NCI-H146 treated with DMSO at 0.1 percent for 48 hours (cell line): Measurements from ENCODE around the gene ARFGEF2.
"Not testable (repeated sequence)": the region's sequence is repeated elsewhere in the genome, so short reads cannot be mapped to it uniquely, and the experiment has no call there.

ENCODE experiments used
- DNase-seq: peaks from one replicate; lab custom pipeline; 2025; ENCODE audit not compliant: unreplicated experiment; lab: John Stamatoyannopoulos, UW

Gene ARFGEF2

GRCh38 chr20:48921168-48921882 lies at the start of gene ARFGEF2:
Gene ARFGEF2 (plus strand): TSS chr20:48921711. CDS start chr20:48921890, 179 bp downstream.
- peak; percentile 96 for DNase-seq

GRCh38 chr20:48875233-48875913 lies 46.1 kb upstream of the ARFGEF2 start:
- DNase-seq: no peak

- DNase-seq: no peak
Measured at GRCh38 chr20:48875914-48876240, 45.6 kb upstream of the ARFGEF2 start.

GRCh38 chr20:48877304-48877703 lies 44.2 kb upstream of the ARFGEF2 start:
- DNase-seq: no peak

GRCh38 chr20:48878534-48879248 lies 42.8 kb upstream of the ARFGEF2 start:
- DNase-seq: no peak

GRCh38 chr20:48879612-48880245 lies 41.8 kb upstream of the ARFGEF2 start:
- no peak for DNase-seq

GRCh38 chr20:48880331-48880730 lies 41.2 kb upstream of the ARFGEF2 start:
- DNase-seq: no peak

- DNase-seq: no peak
Measured at GRCh38 chr20:48880981-48881657, 40.4 kb upstream of the ARFGEF2 start.

- DNase-seq: no peak
Measured at GRCh38 chr20:48885237-48885636, 36.3 kb upstream of the ARFGEF2 start.

- DNase-seq: no peak
Measured at GRCh38 chr20:48886194-48886593, 35.3 kb upstream of the ARFGEF2 start.

- no peak for DNase-seq
Measured at GRCh38 chr20:48886811-48887210, 34.7 kb upstream of the ARFGEF2 start.

- not testable (repeated sequence) for DNase-seq
Measured at GRCh38 chr20:48888517-48888916, 33.0 kb upstream of the ARFGEF2 start.

GRCh38 chr20:48889140-48889790 lies 32.2 kb upstream of the ARFGEF2 start:
- DNase-seq: no peak

GRCh38 chr20:48891235-48892048 lies 30.1 kb upstream of the ARFGEF2 start:
- DNase-seq: no peak

GRCh38 chr20:48892049-48892470 lies 29.5 kb upstream of the ARFGEF2 start:
- DNase-seq: no peak

- DNase-seq: no peak
Measured at GRCh38 chr20:48892891-48893290, 28.6 kb upstream of the ARFGEF2 start.

GRCh38 chr20:48893374-48893773 lies 28.1 kb upstream of the ARFGEF2 start:
- DNase-seq: no peak

GRCh38 chr20:48897305-48898010 lies 24.1 kb upstream of the ARFGEF2 start:
- DNase-seq: no peak

- no peak for DNase-seq
Measured at GRCh38 chr20:48898210-48898609, 23.3 kb upstream of the ARFGEF2 start.
